ENCODE measurements around the gene INSC.

DNA sequence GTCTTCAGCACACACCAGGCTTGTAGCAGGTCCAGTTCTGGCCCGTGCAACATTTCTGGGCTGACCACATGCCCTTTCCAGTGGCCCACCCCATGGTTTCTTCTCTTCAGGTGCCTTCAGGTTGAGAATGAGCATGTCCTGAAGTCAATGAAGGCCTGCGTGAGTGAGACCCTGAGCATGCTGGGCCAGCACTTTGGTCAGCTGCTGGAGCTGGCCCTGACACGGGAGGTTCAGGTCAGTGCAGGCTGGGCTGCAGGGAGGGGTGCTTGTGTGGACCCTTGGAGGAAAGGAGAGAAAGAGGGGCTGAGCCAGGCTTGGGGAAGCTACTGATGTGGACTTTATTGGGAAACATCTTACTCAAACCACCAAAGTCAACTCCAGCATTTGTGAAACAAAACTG lies 63.5 kb downstream of the INSC start:
- no peak for TF ChIP-seq CTCF (IDR thresholded peaks at IDR 0.05)
- TF ChIP-seq POLR2A (IDR thresholded peaks at IDR 0.05), result no peak
- no peak for TF ChIP-seq EP300 (IDR thresholded peaks at IDR 0.05)

Measured in ovary (tissue), 3 donors.